GM12875 (cell line): ENCODE data around the gene AMER2.
A peak's percentile ranks its signal among the peaks of the same experiment; 100 is the strongest.

ENCODE experiments used
- H3K4me3 ChIP-seq: one replicate; pipeline ENCODE4 v1.5.1; 2011; ENCODE audit warnings: low read depth, low read length, control low read depth
- CTCF ChIP-seq: IDR thresholded peaks from 2 replicates; pipeline ENCODE4 v1.5.1; 2011; ENCODE audit warnings: low read depth, mild to moderate bottlenecking, control low read depth, inconsistent platforms, low read length, moderate library complexity, borderline replicate concordance; ENCODE audit not compliant: insufficient read depth

Gene AMER2

DNA sequence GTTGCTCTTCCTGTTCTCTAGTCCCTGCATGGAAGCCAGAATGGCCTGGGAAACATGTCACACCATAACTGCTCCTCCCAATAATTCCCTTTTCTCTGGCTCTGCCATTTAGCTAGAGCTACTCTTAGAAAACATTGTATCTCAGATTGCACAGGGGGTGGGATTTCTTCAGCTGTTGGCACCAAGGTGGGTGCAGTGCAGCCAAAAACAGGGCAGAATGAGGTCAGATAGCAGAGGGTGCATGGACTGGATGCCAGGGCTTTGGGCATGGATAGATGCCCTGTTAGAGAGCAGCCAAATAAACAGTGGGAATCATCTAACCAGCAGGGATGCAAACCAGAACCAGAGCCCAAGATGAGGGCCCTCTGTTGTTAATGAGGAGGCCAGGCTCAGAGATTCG is 4.9 kb upstream of the AMER2 start:
- H3K4me3 ChIP-seq: no peak overlapping the region
- no peak for TF ChIP-seq CTCF

GRCh38 chr13:25175431-25175830 is 3.3 kb upstream of the AMER2 start:
- H3K4me3 ChIP-seq: no peak overlapping the region
- no peak for TF ChIP-seq CTCF

- H3K4me3 ChIP-seq: no peak overlapping the region
- no peak for TF ChIP-seq CTCF
Measured at GRCh38 chr13:25175026-25175425, 2.9 kb upstream of the AMER2 start.

DNA sequence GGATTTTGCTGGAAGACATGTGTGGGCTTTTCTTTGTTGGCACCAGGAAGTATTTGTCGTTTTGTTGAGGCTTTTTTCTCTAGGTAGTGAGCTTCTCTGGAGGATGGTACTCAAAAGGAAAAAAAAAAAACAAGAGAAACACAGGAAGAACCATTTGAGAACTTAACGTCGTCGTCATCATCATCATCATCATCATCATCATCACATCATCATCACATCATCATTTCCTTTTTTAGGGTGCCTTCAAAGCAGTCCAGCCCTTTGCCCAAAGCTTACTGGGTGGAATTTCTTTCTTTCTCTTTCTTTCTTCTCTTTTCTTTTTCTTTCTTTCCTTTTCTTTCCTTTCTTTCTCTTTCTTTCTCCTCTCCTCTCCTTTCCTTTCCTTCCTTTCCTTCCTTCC is 2.2 kb upstream of the AMER2 start:
- H3K4me3 ChIP-seq: no peak overlapping the region

DNA sequence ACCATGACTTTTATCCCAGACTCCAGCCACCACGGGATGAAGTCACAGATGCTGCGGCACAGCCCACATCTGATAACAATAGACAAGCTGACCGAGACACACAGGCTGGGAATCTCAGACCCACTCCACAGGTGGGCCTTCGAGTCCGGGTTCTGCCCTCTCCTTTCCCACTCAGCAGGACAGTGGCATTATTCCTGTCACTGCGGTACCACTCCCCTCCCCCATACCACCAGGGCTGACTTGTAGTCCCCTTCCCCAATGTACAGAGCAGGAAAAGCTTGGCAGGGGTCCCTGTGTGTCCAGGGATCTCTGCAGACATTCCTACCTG is 179 bp upstream of the AMER2 start:
- TF ChIP-seq CTCF: no peak
- no peak overlapping the region for H3K4me3 ChIP-seq

More for the DNA sequence above, 2.2 kb upstream of the AMER2 start:
- TF ChIP-seq CTCF: no peak

GRCh38 chr13:25171170-25171516 is 945 bp downstream of the AMER2 start:
- peak overlapping the region; percentile 51 for H3K4me3 ChIP-seq
- no peak for TF ChIP-seq CTCF

- TF ChIP-seq CTCF: no peak
Measured at GRCh38 chr13:25170554-25171111, 1.5 kb downstream of the AMER2 start.

More at GRCh38 chr13:25170554-25171111, 1.5 kb downstream of the AMER2 start:
- H3K4me3 ChIP-seq: peak overlapping the region; percentile 51
